H9 (cell line): ENCODE data around the gene STAC. TPM values are rescaled to one million over a fixed set of nuclear protein-coding genes. Genes with fewer than 3 reads are reported as not detected.

Experiments
- DNase-seq: peaks from one replicate; pipeline ENCODE4 v3.0.0-alpha.2; 2017
- H2AFZ ChIP-seq: one replicate; pipeline ENCODE4 v1.6.1; 2013; ENCODE audit warnings: mild to moderate bottlenecking, low read length, control low read depth, moderate library complexity
- H2AK5ac ChIP-seq: 2 replicates; pipeline ENCODE4 v1.6.1; 2013; ENCODE audit warnings: low read length, control low read depth, mixed read lengths; ENCODE audit not compliant: insufficient read length
- H2BK120ac ChIP-seq: one replicate; pipeline ENCODE4 v1.6.1; 2013; ENCODE audit warnings: low read depth, mild to moderate bottlenecking, low read length, control low read depth, inconsistent platforms; ENCODE audit not compliant: poor library complexity, severe bottlenecking
- H2BK12ac ChIP-seq: 2 replicates; pipeline ENCODE4 v1.6.1; 2013; ENCODE audit warnings: low read length, control low read depth, mixed read lengths, low read depth; ENCODE audit not compliant: insufficient read length
- H2BK15ac ChIP-seq: 2 replicates; pipeline ENCODE4 v1.6.1; 2013; ENCODE audit warnings: low read depth, low read length, control low read depth
- H2BK20ac ChIP-seq: one replicate; pipeline ENCODE4 v1.6.1; 2013; ENCODE audit warnings: low read depth, mild to moderate bottlenecking, low read length, control low read depth, inconsistent platforms; ENCODE audit not compliant: poor library complexity, severe bottlenecking
- H2BK5ac ChIP-seq: 2 replicates; pipeline ENCODE4 v1.6.1; 2013; ENCODE audit warnings: low read length, control low read depth, mixed read lengths; ENCODE audit not compliant: insufficient read length
- H3K14ac ChIP-seq: 2 replicates; pipeline ENCODE4 v1.6.1; 2013; ENCODE audit warnings: low read length, control low read depth; ENCODE audit not compliant: insufficient read depth
- H3K18ac ChIP-seq: 2 replicates; pipeline ENCODE4 v1.6.1; 2013; ENCODE audit warnings: low read depth, mild to moderate bottlenecking, mixed read lengths, low read length, control low read depth; ENCODE audit not compliant: insufficient read length
- H3K23ac ChIP-seq: 2 replicates; pipeline ENCODE4 v1.6.1; 2013; ENCODE audit warnings: low read length, control low read depth, mixed read lengths, low read depth; ENCODE audit not compliant: insufficient read length
- H3K23me2 ChIP-seq: 2 replicates; pipeline ENCODE4 v1.6.1; 2013; ENCODE audit warnings: low read depth, mild to moderate bottlenecking, mixed read lengths, low read length, control low read depth; ENCODE audit not compliant: insufficient read length, poor library complexity, severe bottlenecking
- H3K27ac ChIP-seq: 2 replicates; pipeline ENCODE4 v1.5.1; 2013; ENCODE audit warnings: low read length, control low read depth, mixed read lengths, low read depth; ENCODE audit not compliant: insufficient read length
- H3K27me3 ChIP-seq: 2 replicates; pipeline ENCODE4 v1.6.1; 2013; ENCODE audit warnings: low read length, control low read depth, inconsistent platforms; ENCODE audit not compliant: insufficient read depth
- H3K4ac ChIP-seq: 2 replicates; pipeline ENCODE4 v1.6.1; 2013; ENCODE audit warnings: low read depth, mild to moderate bottlenecking, control low read depth, inconsistent platforms, low read length, moderate library complexity
- H3K4me1 ChIP-seq: 2 replicates; pipeline ENCODE4 v1.6.1; 2013; ENCODE audit warnings: low read length, control low read depth, inconsistent platforms; ENCODE audit not compliant: insufficient read depth
- H3K4me2 ChIP-seq: 2 replicates; pipeline ENCODE4 v1.6.1; 2013; ENCODE audit warnings: low read length, control low read depth, mixed read lengths; ENCODE audit not compliant: insufficient read length, insufficient read depth
- H3K56ac ChIP-seq: 2 replicates; pipeline ENCODE4 v1.6.1; 2013; ENCODE audit warnings: low read depth, mild to moderate bottlenecking, mixed read lengths, low read length, control low read depth; ENCODE audit not compliant: insufficient read length
- H3K79me1 ChIP-seq: 2 replicates; pipeline ENCODE4 v1.6.1; 2013; ENCODE audit warnings: low read depth, mild to moderate bottlenecking, moderate library complexity, low read length, control low read depth, inconsistent platforms; ENCODE audit not compliant: insufficient read depth, poor library complexity, severe bottlenecking
- H3K79me2 ChIP-seq: 2 replicates; pipeline ENCODE4 v1.6.1; 2013; ENCODE audit warnings: low read length, control low read depth, inconsistent platforms; ENCODE audit not compliant: insufficient read depth
- H3K9ac ChIP-seq: 2 replicates; pipeline ENCODE4 v1.6.1; 2013; ENCODE audit warnings: low read length, control low read depth, mixed read lengths; ENCODE audit not compliant: insufficient read length; ENCODE audit errors: extremely low read depth
- H3K9me3 ChIP-seq: one replicate; pipeline ENCODE4 v1.6.1; 2013; ENCODE audit warnings: low read depth, low read length, inconsistent platforms; ENCODE audit not compliant: control insufficient read depth
- H3T11ph ChIP-seq: one replicate; pipeline ENCODE4 v1.6.1; 2013; ENCODE audit warnings: mild to moderate bottlenecking, low read length, control low read depth, inconsistent platforms
- H4K20me1 ChIP-seq: one replicate; pipeline ENCODE4 v1.6.1; 2013; ENCODE audit not compliant: control insufficient read depth, insufficient read length, insufficient read depth
- H4K5ac ChIP-seq: 2 replicates; pipeline ENCODE4 v1.6.1; 2013; ENCODE audit warnings: low read depth, mild to moderate bottlenecking, mixed read lengths, low read length, control low read depth; ENCODE audit not compliant: insufficient read length
- H4K8ac ChIP-seq: replicated peaks from 2 replicates; pipeline ENCODE4 v1.6.1; 2013; ENCODE audit warnings: low read length, control low read depth, mixed read lengths, low read depth; ENCODE audit not compliant: insufficient read length
- H4K91ac ChIP-seq: 2 replicates; pipeline ENCODE4 v1.6.1; 2013; ENCODE audit warnings: low read depth, mild to moderate bottlenecking, moderate library complexity, mixed read lengths, low read length, control low read depth; ENCODE audit not compliant: insufficient read length
- H3K27ac Mint-ChIP-seq, 3 experiments: 2 replicates in 2 of 3; 3 replicates in 1 of 3; pipeline ENCODE4 v1.8.0; 2020 to 2021; ENCODE audit warnings: mixed read lengths in 3 of 3, mild to moderate bottlenecking in 1 of 3, moderate library complexity in 1 of 3
- H3K27me3 Mint-ChIP-seq: 2 replicates; pipeline ENCODE4 v1.8.0; 2021; ENCODE audit warnings: low read depth, mild to moderate bottlenecking, moderate library complexity, mixed read lengths
- H3K36me3 Mint-ChIP-seq, 3 experiments: 2 replicates in 2 of 3; 3 replicates in 1 of 3; pipeline ENCODE4 v1.8.0; 2020 to 2021; ENCODE audit warnings: low read depth in 3 of 3, mixed read lengths in 3 of 3; ENCODE audit not compliant: insufficient read depth in 1 of 3
- H3K4me1 Mint-ChIP-seq, 2 experiments: 2 replicates each; pipeline ENCODE4 v1.8.0; 2020; ENCODE audit warnings: mixed read lengths in 2 of 2
- H3K4me3 Mint-ChIP-seq, 2 experiments: 2 replicates in 1 of 2; 3 replicates in 1 of 2; pipeline ENCODE4 v1.8.0; 2020 to 2021; ENCODE audit warnings: mild to moderate bottlenecking in 2 of 2, mixed read lengths in 2 of 2, moderate library complexity in 1 of 2
- H3K9me3 Mint-ChIP-seq, 2 experiments: 2 replicates in 1 of 2; 3 replicates in 1 of 2; pipeline ENCODE4 v1.8.0; 2020; ENCODE audit warnings: mild to moderate bottlenecking in 2 of 2, mixed read lengths in 2 of 2, moderate library complexity in 1 of 2
- WGBS: extraction: QIAGEN DNeasy Blood & Tissue Kit; methylation state at CpG from one replicate; pipeline ENCODE4 v1.1.7; 2013; ENCODE audit warnings: missing lambda C conversion rate, low lambda C conversion rate, mixed read lengths; ENCODE audit not compliant: insufficient read length; ENCODE audit errors: extremely low coverage; 5-methylcytosine and 5-hydroxymethylcytosine counted together
- total RNA-seq: library from RNA; stranded (reverse); gene quantifications from 2 replicates; pipeline ENCODE4 v1.2.1, GENCODE V29; 2021
- TF ChIP-seq, protein P1 (sequence below): fragments of 200-600 bp; sonication (generic); conservative IDR thresholded peaks from 3 replicates; pipeline ENCODE4 v1.8.0; 2021; ENCODE audit warnings: antibody characterized with exemption, mild to moderate bottlenecking

The STAC gene
- total RNA-seq, 1 experiment from 2014 or later: 3.0 TPM

DNA sequence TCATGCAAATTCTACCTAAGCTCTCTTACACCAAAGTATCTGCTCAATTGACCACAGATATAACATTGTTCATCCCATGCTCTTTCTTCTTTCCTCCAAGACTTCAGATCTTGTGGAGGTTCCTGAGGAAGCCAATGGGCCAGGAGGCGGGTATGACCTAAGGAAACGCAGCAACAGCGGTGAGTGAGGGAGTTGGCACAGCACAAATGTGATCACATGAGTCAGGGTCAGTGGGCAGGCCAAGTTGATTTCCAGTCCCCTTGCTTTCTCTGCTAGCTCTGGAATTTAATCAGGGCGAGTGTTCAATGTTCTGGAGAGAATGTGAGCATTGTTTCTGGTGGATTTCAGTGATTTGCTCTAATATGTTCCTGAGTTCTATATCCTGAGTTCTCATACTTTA lies 112.7 kb downstream of the STAC start:
- Histone ChIP-seq H3K23me2 (no peaks in the 10 kb centered on the region), H4K8ac (no peak overlapping the region), H3T11ph (no peak overlapping the region), H2AK5ac (no peak overlapping the region), H3K4me2 (no peak overlapping the region), H2BK120ac (no peak overlapping the region), H3K18ac (no peak overlapping the region), H4K91ac (no peak overlapping the region), H3K27ac (no peak overlapping the region), H4K5ac (no peak overlapping the region), H2BK12ac (no peak overlapping the region), H3K4ac (no peak overlapping the region), H3K56ac (no peak overlapping the region), H2BK15ac (no peak overlapping the region), H3K79me2 (no peaks in the 10 kb centered on the region), H3K9me3 (no peaks in the 10 kb centered on the region), H3K27me3 (no peaks in the 10 kb centered on the region), H3K79me1 (no peaks in the 10 kb centered on the region), H2BK5ac (no peak overlapping the region), H3K23ac (no peak overlapping the region), H3K9ac (no peak overlapping the region), H2BK20ac (no peak overlapping the region), H2AFZ (no peak overlapping the region), H3K14ac (no peak overlapping the region), H3K4me1 (0 out of 2 replicates have a peak, but pooled peaks cover 3% of the 10 kb centered on the region), H4K20me1 (no peaks in the 10 kb centered on the region)
- Mint-ChIP-seq H3K27ac (peak overlapping the region in 1 of 3 experiments; percentile 42; a peak in 3 of 7 replicates), H3K27me3 (no peaks in the 10 kb centered on the region), H3K4me1 (peaks cover 10 to 15% of the 10 kb centered on the region in 2 experiments), H3K4me3 (no peak overlapping the region), H3K36me3 (no peaks in the 10 kb centered on the region), H3K9me3 (no peaks in the 10 kb centered on the region)
- TF ChIP-seq, protein P1, sequence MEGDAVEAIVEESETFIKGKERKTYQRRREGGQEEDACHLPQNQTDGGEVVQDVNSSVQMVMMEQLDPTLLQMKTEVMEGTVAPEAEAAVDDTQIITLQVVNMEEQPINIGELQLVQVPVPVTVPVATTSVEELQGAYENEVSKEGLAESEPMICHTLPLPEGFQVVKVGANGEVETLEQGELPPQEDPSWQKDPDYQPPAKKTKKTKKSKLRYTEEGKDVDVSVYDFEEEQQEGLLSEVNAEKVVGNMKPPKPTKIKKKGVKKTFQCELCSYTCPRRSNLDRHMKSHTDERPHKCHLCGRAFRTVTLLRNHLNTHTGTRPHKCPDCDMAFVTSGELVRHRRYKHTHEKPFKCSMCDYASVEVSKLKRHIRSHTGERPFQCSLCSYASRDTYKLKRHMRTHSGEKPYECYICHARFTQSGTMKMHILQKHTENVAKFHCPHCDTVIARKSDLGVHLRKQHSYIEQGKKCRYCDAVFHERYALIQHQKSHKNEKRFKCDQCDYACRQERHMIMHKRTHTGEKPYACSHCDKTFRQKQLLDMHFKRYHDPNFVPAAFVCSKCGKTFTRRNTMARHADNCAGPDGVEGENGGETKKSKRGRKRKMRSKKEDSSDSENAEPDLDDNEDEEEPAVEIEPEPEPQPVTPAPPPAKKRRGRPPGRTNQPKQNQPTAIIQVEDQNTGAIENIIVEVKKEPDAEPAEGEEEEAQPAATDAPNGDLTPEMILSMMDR: no peak
- no CpG with 5 or more reads among the region's 4 CpGs for WGBS
- no peak for DNase-seq
